ENCODE data around the gene MAN1A1. TPM values are rescaled to one million over a fixed set of nuclear protein-coding genes. Genes with fewer than 3 reads are reported as not detected.
A peak's percentile ranks its signal among the peaks of the same experiment; 100 is the strongest.

MAN1A1 gene
- polyA plus RNA-seq, 1 experiment = 1.6 TPM

- Histone ChIP-seq H3K4me3 (ENCODE audit: low read depth, low read length) (no peak overlapping the region), H3K27me3 (ENCODE audit: control insufficient read depth, insufficient read depth, low read length) (no peaks in the 10 kb centered on the region), H3K36me3 (ENCODE audit: control insufficient read depth, insufficient read depth, low read length) (no peaks in the 10 kb centered on the region)
- CTCF ChIA-PET = interaction anchor here (0.7 kb wide), 1 partner anchor 182 kb away, joined by 3 read pairs; no protein-coding TSS in a partner anchor
- no peak for DNase-seq (ENCODE audit: low read depth)
- TF ChIP-seq CTCF (IDR thresholded peaks at IDR 0.05; ENCODE audit: insufficient read depth, low read depth, low read length) = no peak
- POLR2A ChIA-PET = no interaction called here
Observed at GRCh38 chr6:119311514-119312142, 37.9 kb downstream of the MAN1A1 start.

DNA sequence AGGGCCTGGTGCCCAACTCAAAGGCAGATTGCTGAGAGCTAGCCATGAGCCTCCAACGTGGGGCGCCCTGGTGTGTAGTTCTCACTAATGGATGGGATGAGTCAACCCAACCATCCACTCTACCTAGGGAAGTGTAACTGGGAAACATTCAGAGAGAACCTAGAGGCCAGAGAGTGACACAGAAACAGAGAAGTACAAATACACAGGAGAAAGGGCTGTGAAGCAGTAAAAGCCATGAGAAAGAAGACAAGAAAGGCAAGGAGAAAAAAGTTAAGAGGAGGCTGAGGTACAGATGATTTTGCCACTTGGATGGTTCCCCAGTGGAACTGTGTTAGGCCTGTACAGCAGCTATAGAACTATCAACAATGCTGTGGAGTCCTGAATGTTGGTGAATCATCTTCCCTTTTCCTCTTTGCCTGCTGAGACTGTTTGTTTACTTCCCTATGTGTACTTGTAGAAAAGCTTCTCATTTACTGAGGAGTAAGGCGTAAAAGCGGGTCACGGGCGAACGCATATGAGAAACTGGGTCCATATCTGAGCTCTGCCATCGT lies 39.0 kb downstream of the MAN1A1 start:
- ChIA-PET CTCF (no interaction called here), POLR2A (no interaction called here)
- no peak for DNase-seq (ENCODE audit: low read depth)
- Histone ChIP-seq H3K27me3 (ENCODE audit: control insufficient read depth, insufficient read depth, low read length) (no peaks in the 10 kb centered on the region), H3K4me3 (ENCODE audit: low read depth, low read length) (no peak overlapping the region), H3K36me3 (ENCODE audit: control insufficient read depth, insufficient read depth, low read length) (no peaks in the 10 kb centered on the region)
- TF ChIP-seq CTCF (IDR thresholded peaks at IDR 0.05; ENCODE audit: insufficient read depth, low read depth, low read length) = no peak

DNA sequence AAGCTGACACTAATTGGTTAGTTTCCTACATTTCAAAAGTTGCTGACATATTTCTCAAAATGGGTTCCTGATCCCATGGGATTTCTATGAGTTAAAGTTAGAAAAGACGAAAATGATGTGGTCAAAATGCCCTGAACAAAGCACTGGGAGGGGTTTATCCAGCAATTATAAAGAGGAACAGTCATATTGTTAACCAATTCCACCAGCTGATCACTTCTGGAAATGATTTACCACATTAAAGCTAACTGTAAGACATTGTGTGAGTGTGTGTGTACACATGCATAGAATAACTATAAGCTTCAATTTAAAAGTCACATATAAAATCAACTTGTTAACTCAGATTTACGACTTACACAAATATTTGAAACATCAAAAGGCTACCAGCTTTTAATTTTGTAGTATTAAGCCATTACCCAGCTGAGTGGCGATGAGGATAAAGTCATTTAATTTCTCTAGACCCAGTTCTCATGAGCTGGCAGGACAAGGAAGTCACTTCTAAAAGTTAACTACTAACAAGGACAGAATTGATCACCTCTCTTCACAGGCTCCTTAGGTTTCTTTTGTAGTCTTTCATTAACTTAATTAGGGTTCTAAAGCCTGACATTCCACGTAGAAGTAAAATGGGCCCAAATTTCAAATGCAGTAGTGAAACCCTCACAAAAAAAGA lies 40.4 kb downstream of the MAN1A1 start:
- no peak for DNase-seq (ENCODE audit: low read depth)
- POLR2A ChIA-PET = no interaction called here
- no peaks in the 10 kb centered on the region for H3K36me3 ChIP-seq (ENCODE audit: control insufficient read depth, insufficient read depth, low read length)
- CTCF ChIA-PET = no interaction called here
- no peak for TF ChIP-seq CTCF (IDR thresholded peaks at IDR 0.05; ENCODE audit: insufficient read depth, low read depth, low read length)
- no peak overlapping the region for H3K4me3 ChIP-seq (ENCODE audit: low read depth, low read length)
- no peaks in the 10 kb centered on the region for H3K27me3 ChIP-seq (ENCODE audit: control insufficient read depth, insufficient read depth, low read length)

DNA sequence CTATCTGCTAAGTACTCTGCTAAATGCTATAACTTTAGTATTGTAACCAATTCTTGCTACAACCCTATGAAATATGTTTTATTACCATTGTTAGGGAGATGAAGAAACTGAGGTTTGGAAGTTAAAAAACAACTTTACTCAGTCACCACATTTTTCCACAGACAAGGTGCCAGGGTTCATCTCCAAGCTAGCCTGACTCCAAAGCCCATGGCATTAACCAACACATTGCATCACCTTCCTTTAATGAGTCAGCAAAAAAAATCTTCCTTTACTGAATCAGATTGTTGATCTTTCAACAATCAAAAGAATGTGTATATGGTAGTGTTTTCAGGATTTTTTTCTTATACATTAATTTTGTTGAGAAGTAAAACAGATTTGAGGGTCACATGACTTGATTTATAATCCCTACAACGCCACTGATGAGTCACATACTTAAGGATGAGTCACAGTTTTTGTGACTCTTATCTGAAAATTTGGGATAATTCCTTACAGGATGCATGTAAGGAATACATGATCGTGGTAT lies 41.5 kb downstream of the MAN1A1 start:
- Histone ChIP-seq H3K4me3 (ENCODE audit: low read depth, low read length) (no peak overlapping the region), H3K36me3 (ENCODE audit: control insufficient read depth, insufficient read depth, low read length) (no peaks in the 10 kb centered on the region), H3K27me3 (ENCODE audit: control insufficient read depth, insufficient read depth, low read length) (no peaks in the 10 kb centered on the region)
- TF ChIP-seq CTCF (IDR thresholded peaks at IDR 0.05; ENCODE audit: insufficient read depth, low read depth, low read length) = no peak
- ChIA-PET POLR2A (no interaction called here), CTCF (no interaction called here)
- DNase-seq (ENCODE audit: low read depth) = peak; percentile 26

- no peak for TF ChIP-seq CTCF (IDR thresholded peaks at IDR 0.05; ENCODE audit: insufficient read depth, low read depth, low read length)
- CTCF ChIA-PET = no interaction called here
- DNase-seq (ENCODE audit: low read depth) = no peak
Observed at GRCh38 chr6:119307056-119307455, 42.5 kb downstream of the MAN1A1 start.

More at GRCh38 chr6:119307056-119307455, 42.5 kb downstream of the MAN1A1 start:
- Histone ChIP-seq H3K4me3 (ENCODE audit: low read depth, low read length) (no peak overlapping the region), H3K36me3 (ENCODE audit: control insufficient read depth, insufficient read depth, low read length) (no peaks in the 10 kb centered on the region), H3K27me3 (ENCODE audit: control insufficient read depth, insufficient read depth, low read length) (no peaks in the 10 kb centered on the region)
- POLR2A ChIA-PET = no interaction called here

All from BJ (cell line).